HCT116 (cell line): Measurements from ENCODE around the gene ASCC2. TPM values are rescaled to one million over a fixed set of nuclear protein-coding genes. Genes with fewer than 3 reads are reported as not detected.

Experiments used
- ATAC-seq: fragments of 200-7000 bp; cut with Tn5 transposase; 2 replicates; pipeline ENCODE4 v1.9.1; 2020; ENCODE audit warnings: mild to moderate bottlenecking, moderate library complexity
- BruUV-seq: library from RNA; stranded (reverse); fragments of 400-500 nt; replicated peaks from 2 replicates; lab custom pipeline; 2021; lab: Mats Ljungman, UMichigan
- CTCF ChIA-PET: fragments of 300-600 bp; sonication (Branson Sonifier 250); formaldehyde crosslinking; loops from one replicate; lab custom pipeline; 2021; ENCODE audit warnings: antibody characterized with exemption; lab: Charles Lee
- POLR2A ChIA-PET: fragments of 300-600, 350-600 bp; sonication (Branson Sonifier 250); formaldehyde crosslinking; loops from one replicate; lab custom pipeline; 2021; ENCODE audit warnings: antibody characterized with exemption; lab: Charles Lee
- RAD21 ChIA-PET, 2 experiments: fragments of 300-600 bp; sonication (Branson Sonifier 250); formaldehyde crosslinking; loops; one replicate each; lab custom pipeline; 2023; ENCODE audit warnings: low total read pairs in 2 of 2; ENCODE audit not compliant: uncharacterized antibody in 2 of 2, unreplicated experiment in 2 of 2, low non-redundant PET in 1 of 2; lab: Charles Lee
- DNase-seq: peaks from one replicate; pipeline ENCODE4 v3.0.0-alpha.2; 2010; ENCODE audit warnings: low read depth, low spot score
- H2AFZ ChIP-seq: fragments of 200-600 bp; shearing (Covaris generic), sonication (generic); 2 replicates; pipeline ENCODE4 v1.6.1; 2017; ENCODE audit warnings: low read depth, mixed run types, mixed read lengths, antibody characterized with exemption, low read length; ENCODE audit not compliant: poor library complexity, severe bottlenecking
- H3K27ac ChIP-seq: 2 replicates; pipeline ENCODE4 v1.5.1; 2012; ENCODE audit warnings: low read depth, low read length
- H3K27me3 ChIP-seq: fragments of 200-600 bp; sonication (generic); 2 replicates; pipeline ENCODE4 v1.6.1; 2016; ENCODE audit warnings: mixed run types, low read length, mixed read lengths; ENCODE audit not compliant: insufficient read depth
- H3K36me3 ChIP-seq, 2 experiments: fragments of 200-500 bp in 1 of 2; fragments of 200-600 bp in 1 of 2; sonication (Bioruptor generic) in 1 of 2; sonication (generic) in 1 of 2; 2 replicates each; pipeline versions ENCODE4 v1.5.1 to v1.6.1; 2014 to 2016; ENCODE audit warnings: low read length in 2 of 2, inconsistent platforms in 1 of 2, mixed read lengths in 1 of 2, mixed run types in 1 of 2; ENCODE audit not compliant: insufficient read depth in 2 of 2, control insufficient read depth in 1 of 2
- H3K4me1 ChIP-seq, 2 experiments: fragments of 200-600 bp in 1 of 2; sonication (generic) in 1 of 2; 2 replicates each; pipeline versions ENCODE4 v1.5.1 to v1.6.1; 2012 to 2017; ENCODE audit warnings: low read length in 2 of 2, inconsistent platforms in 1 of 2, mild to moderate bottlenecking in 1 of 2, mixed read lengths in 1 of 2, mixed run types in 1 of 2, moderate library complexity in 1 of 2; ENCODE audit not compliant: insufficient read depth in 2 of 2, control insufficient read depth in 1 of 2
- H3K4me2 ChIP-seq: fragments of 200-600 bp; sonication (generic); 2 replicates; pipeline ENCODE4 v1.6.1; 2017; ENCODE audit warnings: mixed run types, low read length, mixed read lengths
- H3K4me3 ChIP-seq, 2 experiments: fragments of 200-600 bp in 1 of 2; sonication (generic) in 1 of 2; replicated peaks in 1 of 2; 2 replicates each; pipeline ENCODE4 v1.5.1; 2011 to 2016; ENCODE audit warnings: low read length in 2 of 2, control low read depth in 1 of 2, low read depth in 1 of 2, mild to moderate bottlenecking in 1 of 2, mixed read lengths in 1 of 2, mixed run types in 1 of 2
- H3K79me2 ChIP-seq: fragments of 200-600 bp; sonication (generic); 2 replicates; pipeline ENCODE4 v1.6.1; 2017; ENCODE audit warnings: mild to moderate bottlenecking, mixed run types, low read length, moderate library complexity, mixed read lengths; ENCODE audit not compliant: insufficient read depth
- H3K9ac ChIP-seq: fragments of 200-600 bp; sonication (generic); 2 replicates; pipeline ENCODE4 v1.6.1; 2016; ENCODE audit warnings: low read length, mixed read lengths
- H3K9me2 ChIP-seq: fragments of 200-600 bp; sonication (generic), shearing (Covaris generic); 2 replicates; pipeline ENCODE4 v1.6.1; 2017; ENCODE audit warnings: mixed run types, mild to moderate bottlenecking, moderate library complexity; ENCODE audit not compliant: insufficient read depth
- H3K9me3 ChIP-seq, 2 experiments: fragments of 200-500 bp in 1 of 2; fragments of 200-600 bp in 1 of 2; sonication (Bioruptor generic) in 1 of 2; sonication (generic) in 1 of 2; 2 replicates each; pipeline ENCODE4 v1.6.1; 2014 to 2017; ENCODE audit warnings: low read length in 2 of 2, mixed read lengths in 2 of 2, inconsistent platforms in 1 of 2, low read depth in 1 of 2, mild to moderate bottlenecking in 1 of 2, mixed run types in 1 of 2, moderate library complexity in 1 of 2; ENCODE audit not compliant: control insufficient read depth in 1 of 2, insufficient read depth in 1 of 2
- H4K20me1 ChIP-seq: fragments of 200-600 bp; sonication (generic), shearing (Covaris generic); 2 replicates; pipeline ENCODE4 v1.6.1; 2017; ENCODE audit warnings: mixed run types, mild to moderate bottlenecking, moderate library complexity; ENCODE audit not compliant: insufficient read depth
- ELF1 ChIP-seq: IDR thresholded peaks from 2 replicates; pipeline ENCODE4 v1.6.1; 2012; ENCODE audit warnings: low read depth, borderline replicate concordance
- POLR2AphosphoS5 ChIP-seq: IDR thresholded peaks from 2 replicates; pipeline ENCODE4 v1.6.1; 2011; ENCODE audit warnings: mild to moderate bottlenecking, low read depth, low read length, moderate library complexity
- RAD21 ChIP-seq: IDR thresholded peaks from 2 replicates; pipeline ENCODE4 v1.6.1; 2012; ENCODE audit warnings: low read depth, mild to moderate bottlenecking
- ZNF274 ChIP-seq: fragments of 200-500 bp; sonication (Bioruptor generic); IDR thresholded peaks from 2 replicates; pipeline ENCODE4 v1.6.1; 2014; ENCODE audit warnings: mild to moderate bottlenecking, low read depth, low read length, inconsistent platforms
- intact Hi-C: fragments of 100-400 bp; cut with micrococcal nuclease; formaldehyde crosslinking; loops from 2 replicates; pipeline ENCODE4 v1.10.0; 2022
- total RNA-seq: library from RNA; stranded (reverse); gene quantifications from one replicate; pipeline ENCODE4 v1.2.1, GENCODE V29; 2021; ENCODE audit not compliant: unreplicated experiment
- TF ChIP-seq, protein P1 (sequence below), 3 experiments: fragments of 200-600 bp in 1 of 3; sonication (generic) in 1 of 3; IDR thresholded peaks in 2 of 3; conservative IDR thresholded peaks in 1 of 3; 2 replicates each; pipeline ENCODE4 v1.5.1; 2012 to 2017; ENCODE audit warnings: low read depth in 2 of 3, low read length in 2 of 3, antibody characterized with exemption in 1 of 3, borderline replicate concordance in 1 of 3, control low read depth in 1 of 3, mild to moderate bottlenecking in 1 of 3, mixed read lengths in 1 of 3, mixed run types in 1 of 3, moderate library complexity in 1 of 3; ENCODE audit not compliant: insufficient read depth in 1 of 3
- TF ChIP-seq, protein P2 (sequence below): IDR thresholded peaks from 2 replicates; pipeline ENCODE4 v1.6.1; 2012

The ASCC2 gene
- total RNA-seq, 1 experiment from 2014 or later: 68.6 TPM

DNA sequence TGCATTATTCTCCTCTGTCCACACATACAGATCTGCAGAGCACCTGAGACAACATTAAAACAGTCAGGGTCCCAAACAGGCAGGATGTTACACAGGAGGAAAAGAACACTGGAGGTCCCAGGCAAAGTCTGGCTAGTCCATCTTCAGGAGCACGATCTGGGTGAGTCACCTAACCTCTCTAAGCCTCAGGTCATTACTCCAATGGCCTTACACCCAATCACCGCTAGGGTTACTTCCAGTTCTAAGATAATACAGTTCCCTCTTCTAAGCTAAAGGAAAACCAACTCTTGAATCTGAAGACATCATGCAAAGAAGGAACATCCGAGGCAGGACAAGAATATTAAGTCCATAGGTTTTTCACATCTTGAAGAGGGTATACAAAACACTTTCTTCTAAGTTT, 24.5 kb downstream of the ASCC2 start:
- peak; percentile 81 for ATAC-seq
- TF ChIP-seq RAD21 (no peak), ZNF274 (no peak), ELF1 (no peak)
- TF ChIP-seq, protein P1, sequence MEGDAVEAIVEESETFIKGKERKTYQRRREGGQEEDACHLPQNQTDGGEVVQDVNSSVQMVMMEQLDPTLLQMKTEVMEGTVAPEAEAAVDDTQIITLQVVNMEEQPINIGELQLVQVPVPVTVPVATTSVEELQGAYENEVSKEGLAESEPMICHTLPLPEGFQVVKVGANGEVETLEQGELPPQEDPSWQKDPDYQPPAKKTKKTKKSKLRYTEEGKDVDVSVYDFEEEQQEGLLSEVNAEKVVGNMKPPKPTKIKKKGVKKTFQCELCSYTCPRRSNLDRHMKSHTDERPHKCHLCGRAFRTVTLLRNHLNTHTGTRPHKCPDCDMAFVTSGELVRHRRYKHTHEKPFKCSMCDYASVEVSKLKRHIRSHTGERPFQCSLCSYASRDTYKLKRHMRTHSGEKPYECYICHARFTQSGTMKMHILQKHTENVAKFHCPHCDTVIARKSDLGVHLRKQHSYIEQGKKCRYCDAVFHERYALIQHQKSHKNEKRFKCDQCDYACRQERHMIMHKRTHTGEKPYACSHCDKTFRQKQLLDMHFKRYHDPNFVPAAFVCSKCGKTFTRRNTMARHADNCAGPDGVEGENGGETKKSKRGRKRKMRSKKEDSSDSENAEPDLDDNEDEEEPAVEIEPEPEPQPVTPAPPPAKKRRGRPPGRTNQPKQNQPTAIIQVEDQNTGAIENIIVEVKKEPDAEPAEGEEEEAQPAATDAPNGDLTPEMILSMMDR (IDR thresholded peaks at IDR 0.05 in 2 of 3, conservative IDR thresholded peaks at IDR 0.05 in 1 of 3; ENCODE audit: borderline replicate concordance in 1 of 3, insufficient read depth in 1 of 3, low read depth in 2 of 3, low read length in 2 of 3): peak in 2 of 3 experiments; percentile 5 to 28; a peak in 2 of 6 replicates
- TF ChIP-seq, all 23 proteins: peak for 1
- no peak overlapping the region for H3K4me3 ChIP-seq
- ChIA-PET RAD21 (interaction anchor here in 1 of 2 experiments (0.6 kb wide), 1 partner anchor 276 kb away, joined by 3 read pairs; no protein-coding TSS in a partner anchor), CTCF (no interaction called here), POLR2A (no interaction called here)
- H3K79me2 ChIP-seq: no peaks in the 10 kb centered on the region
- DNase-seq: peak; percentile 7
- no peak overlapping the region for H3K4me2 ChIP-seq
- peaks cover 0 to 9% of the 10 kb centered on the region in 2 experiments; a peak in 1 of 4 replicates for H3K4me1 ChIP-seq
- no peaks in the 10 kb centered on the region for H3K9me3 ChIP-seq
- intact Hi-C loops: no loop called here
- H3K9ac ChIP-seq: no peak overlapping the region
- no peak overlapping the region for H2AFZ ChIP-seq
- H3K36me3 ChIP-seq: peaks cover 27 to 57% of the 10 kb centered on the region in 2 experiments
- H4K20me1 ChIP-seq: no peaks in the 10 kb centered on the region
- no peak overlapping the region for H3K27ac ChIP-seq
- H3K9me2 ChIP-seq: no peaks in the 10 kb centered on the region
- no peaks in the 10 kb centered on the region for H3K27me3 ChIP-seq
- no TSS peak for BruUV-seq

DNA sequence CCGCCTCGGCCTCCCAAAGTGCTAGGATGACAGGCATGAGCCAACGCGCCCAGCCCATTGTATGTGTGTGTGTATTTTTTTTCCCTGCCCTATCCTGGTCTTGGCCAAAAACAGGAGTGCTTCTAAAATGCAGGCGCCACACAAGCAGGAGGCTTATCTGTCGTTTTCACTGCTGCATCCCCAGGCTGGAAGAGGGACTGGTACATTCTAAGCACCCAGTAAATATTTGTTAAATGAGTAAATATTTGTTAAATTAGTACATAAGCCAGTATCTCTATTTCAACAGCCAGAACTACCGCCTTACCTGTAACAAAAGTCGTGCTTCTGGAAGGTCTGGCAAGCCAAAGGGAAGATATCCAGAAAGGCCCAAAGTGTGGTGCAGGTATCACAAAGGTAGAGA, 24.9 kb downstream of the ASCC2 start:
- Histone ChIP-seq H3K9ac (no peak overlapping the region), H3K4me2 (no peak overlapping the region), H4K20me1 (no peaks in the 10 kb centered on the region), H3K27ac (no peak overlapping the region), H3K36me3 (peaks cover 30 to 57% of the 10 kb centered on the region in 2 experiments), H3K4me3 (no peak overlapping the region), H3K4me1 (peaks cover 0 to 9% of the 10 kb centered on the region in 2 experiments; a peak in 1 of 4 replicates), H3K27me3 (no peaks in the 10 kb centered on the region), H3K9me2 (no peaks in the 10 kb centered on the region), H3K79me2 (no peaks in the 10 kb centered on the region), H3K9me3 (no peaks in the 10 kb centered on the region), H2AFZ (no peak overlapping the region)
- no peak for ATAC-seq
- TF ChIP-seq POLR2AphosphoS5: no peak
- TF ChIP-seq, protein P2, sequence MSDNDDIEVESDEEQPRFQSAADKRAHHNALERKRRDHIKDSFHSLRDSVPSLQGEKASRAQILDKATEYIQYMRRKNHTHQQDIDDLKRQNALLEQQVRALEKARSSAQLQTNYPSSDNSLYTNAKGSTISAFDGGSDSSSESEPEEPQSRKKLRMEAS: no peak
- BruUV-seq: no TSS peak
- ChIA-PET POLR2A (interaction anchor here (1.5 kb wide), 1 partner anchor 8 kb away, joined by 4 read pairs; no protein-coding TSS in a partner anchor), RAD21 (interaction anchor here in 1 of 2 experiments (0.6 kb wide), 1 partner anchor 276 kb away, joined by 3 read pairs; no protein-coding TSS in a partner anchor), CTCF (no interaction called here)
- intact Hi-C loops: no loop called here
- no peak for DNase-seq
